K562 (cell line): ENCODE data around the gene FAM83E. TPM values are rescaled to one million over a fixed set of nuclear protein-coding genes. Genes with fewer than 3 reads are reported as not detected.

Source experiments
- MED1 ChIP-seq: sonication (generic); formaldehyde crosslinking; IDR thresholded peaks from 2 replicates; pipeline ENCODE4 v1.8.1; 2023; ENCODE audit warnings: missing genetic modification reagents, borderline replicate concordance
- ZFP1 ChIP-seq: fragments of 450-650 bp; formaldehyde crosslinking; IDR thresholded peaks from 2 replicates; pipeline ENCODE4 v1.4.0; 2020; ENCODE audit warnings: mild to moderate bottlenecking, mixed read lengths
- polyA plus RNA-seq, 8 experiments: library from polyadenylated mRNA; depleted of rRNA in 4 of 8; stranded (reverse) in 5 of 8; unstranded in 3 of 8; fragments of >200 nt; fragmentation: Nextera tagmentation in 2 of 8; fragmentation: Illumina TruSeq in 1 of 8; extraction: Ambion mirVana in 2 of 8; extraction: Trizol in 1 of 8; gene quantifications; 2 replicates each; pipeline versions ENCODE4 v1.2.1 to v1.2.3, GENCODE V29; 2011 to 2014; ENCODE audit warnings: inconsistent platforms in 1 of 8, missing spikeins in 1 of 8
- total RNA-seq, 7 experiments: library from RNA; depleted of rRNA in 6 of 7; stranded (reverse); fragments of >200 nt in 6 of 7; fragmentation: Illumina TruSeq in 2 of 7; extraction: Trizol in 2 of 7; gene quantifications; 2 replicates each; pipeline versions ENCODE4 v1.2.1 to v1.2.3, GENCODE V29; 2011 to 2021; ENCODE audit warnings: low replicate concordance in 1 of 7
- TF ChIP-seq, protein P1 (sequence below): fragments of 450-650 bp; IDR thresholded peaks from one replicate; pipeline ENCODE4 v1.6.1; 2018; ENCODE audit warnings: mild to moderate bottlenecking, moderate library complexity; ENCODE audit not compliant: partially characterized antibody
- TF ChIP-seq, protein P2 (sequence below): sonication (generic); formaldehyde crosslinking; IDR thresholded peaks from 2 replicates; pipeline ENCODE4 v1.8.0; 2022; ENCODE audit warnings: mild to moderate bottlenecking, missing genetic modification reagents

FAM83E gene
- total and polyA plus RNA-seq, 9 of the 15 experiments (the other 6 are each of a cell fraction or from before 2014, with no cell fraction given) = 0.15 to 0.87 (median 0.29) TPM; not detected in 4

DNA sequence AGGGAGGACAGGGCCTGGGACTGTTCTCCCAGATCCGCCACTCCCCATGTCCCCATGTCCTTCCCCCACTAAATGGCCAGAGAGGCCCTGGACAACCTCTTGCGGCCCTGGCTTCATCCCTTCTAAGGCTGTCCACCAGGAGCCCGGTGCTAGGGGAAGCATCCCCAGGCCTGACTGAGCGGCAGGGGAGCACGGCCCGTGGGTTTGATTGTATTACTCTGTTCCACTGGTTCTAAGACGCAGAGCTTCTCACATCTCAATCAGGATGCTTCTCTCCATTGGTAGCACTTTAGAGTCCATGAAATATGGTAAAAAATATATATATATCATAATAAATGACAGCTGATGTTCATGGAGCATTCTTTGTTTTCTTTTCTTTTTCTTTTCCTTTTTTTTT, 7.5 kb downstream of the FAM83E start (continued):
- TF ChIP-seq, protein P1, sequence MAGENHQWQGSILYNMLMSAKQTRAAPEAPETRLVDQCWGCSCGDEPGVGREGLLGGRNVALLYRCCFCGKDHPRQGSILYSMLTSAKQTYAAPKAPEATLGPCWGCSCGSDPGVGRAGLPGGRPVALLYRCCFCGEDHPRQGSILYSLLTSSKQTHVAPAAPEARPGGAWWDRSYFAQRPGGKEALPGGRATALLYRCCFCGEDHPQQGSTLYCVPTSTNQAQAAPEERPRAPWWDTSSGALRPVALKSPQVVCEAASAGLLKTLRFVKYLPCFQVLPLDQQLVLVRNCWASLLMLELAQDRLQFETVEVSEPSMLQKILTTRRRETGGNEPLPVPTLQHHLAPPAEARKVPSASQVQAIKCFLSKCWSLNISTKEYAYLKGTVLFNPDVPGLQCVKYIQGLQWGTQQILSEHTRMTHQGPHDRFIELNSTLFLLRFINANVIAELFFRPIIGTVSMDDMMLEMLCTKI = no peak
- TF ChIP-seq ZFP1 (CRISPR knock-in tag) = no peak
- TF ChIP-seq, protein P2, sequence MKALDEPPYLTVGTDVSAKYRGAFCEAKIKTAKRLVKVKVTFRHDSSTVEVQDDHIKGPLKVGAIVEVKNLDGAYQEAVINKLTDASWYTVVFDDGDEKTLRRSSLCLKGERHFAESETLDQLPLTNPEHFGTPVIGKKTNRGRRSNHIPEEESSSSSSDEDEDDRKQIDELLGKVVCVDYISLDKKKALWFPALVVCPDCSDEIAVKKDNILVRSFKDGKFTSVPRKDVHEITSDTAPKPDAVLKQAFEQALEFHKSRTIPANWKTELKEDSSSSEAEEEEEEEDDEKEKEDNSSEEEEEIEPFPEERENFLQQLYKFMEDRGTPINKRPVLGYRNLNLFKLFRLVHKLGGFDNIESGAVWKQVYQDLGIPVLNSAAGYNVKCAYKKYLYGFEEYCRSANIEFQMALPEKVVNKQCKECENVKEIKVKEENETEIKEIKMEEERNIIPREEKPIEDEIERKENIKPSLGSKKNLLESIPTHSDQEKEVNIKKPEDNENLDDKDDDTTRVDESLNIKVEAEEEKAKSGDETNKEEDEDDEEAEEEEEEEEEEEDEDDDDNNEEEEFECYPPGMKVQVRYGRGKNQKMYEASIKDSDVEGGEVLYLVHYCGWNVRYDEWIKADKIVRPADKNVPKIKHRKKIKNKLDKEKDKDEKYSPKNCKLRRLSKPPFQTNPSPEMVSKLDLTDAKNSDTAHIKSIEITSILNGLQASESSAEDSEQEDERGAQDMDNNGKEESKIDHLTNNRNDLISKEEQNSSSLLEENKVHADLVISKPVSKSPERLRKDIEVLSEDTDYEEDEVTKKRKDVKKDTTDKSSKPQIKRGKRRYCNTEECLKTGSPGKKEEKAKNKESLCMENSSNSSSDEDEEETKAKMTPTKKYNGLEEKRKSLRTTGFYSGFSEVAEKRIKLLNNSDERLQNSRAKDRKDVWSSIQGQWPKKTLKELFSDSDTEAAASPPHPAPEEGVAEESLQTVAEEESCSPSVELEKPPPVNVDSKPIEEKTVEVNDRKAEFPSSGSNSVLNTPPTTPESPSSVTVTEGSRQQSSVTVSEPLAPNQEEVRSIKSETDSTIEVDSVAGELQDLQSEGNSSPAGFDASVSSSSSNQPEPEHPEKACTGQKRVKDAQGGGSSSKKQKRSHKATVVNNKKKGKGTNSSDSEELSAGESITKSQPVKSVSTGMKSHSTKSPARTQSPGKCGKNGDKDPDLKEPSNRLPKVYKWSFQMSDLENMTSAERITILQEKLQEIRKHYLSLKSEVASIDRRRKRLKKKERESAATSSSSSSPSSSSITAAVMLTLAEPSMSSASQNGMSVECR = no peak
- TF ChIP-seq MED1 = no peak
- TF ChIP-seq, all 486 proteins: peak for 0
